HCT116 (cell line): Measurements from ENCODE around the gene UPK3A. TPM values are rescaled to one million over a fixed set of nuclear protein-coding genes. Genes with fewer than 3 reads are reported as not detected.

ENCODE experiments used
- ATAC-seq: fragments of 200-7000 bp; cut with Tn5 transposase; 2 replicates; pipeline ENCODE4 v1.9.1; 2020; ENCODE audit warnings: mild to moderate bottlenecking, moderate library complexity
- BruUV-seq: library from RNA; stranded (reverse); fragments of 400-500 nt; replicated peaks from 2 replicates; lab custom pipeline; 2021; lab: Mats Ljungman, UMichigan
- CTCF ChIA-PET: fragments of 300-600 bp; sonication (Branson Sonifier 250); formaldehyde crosslinking; loops from one replicate; lab custom pipeline; 2021; ENCODE audit warnings: antibody characterized with exemption; lab: Charles Lee
- POLR2A ChIA-PET: fragments of 300-600, 350-600 bp; sonication (Branson Sonifier 250); formaldehyde crosslinking; loops from one replicate; lab custom pipeline; 2021; ENCODE audit warnings: antibody characterized with exemption; lab: Charles Lee
- RAD21 ChIA-PET, 2 experiments: fragments of 300-600 bp; sonication (Branson Sonifier 250); formaldehyde crosslinking; loops; one replicate each; lab custom pipeline; 2023; ENCODE audit warnings: low total read pairs in 2 of 2; ENCODE audit not compliant: uncharacterized antibody in 2 of 2, unreplicated experiment in 2 of 2, low non-redundant PET in 1 of 2; lab: Charles Lee
- DNase-seq: peaks from one replicate; pipeline ENCODE4 v3.0.0-alpha.2; 2010; ENCODE audit warnings: low read depth, low spot score
- H2AFZ ChIP-seq: fragments of 200-600 bp; shearing (Covaris generic), sonication (generic); 2 replicates; pipeline ENCODE4 v1.6.1; 2017; ENCODE audit warnings: low read depth, mixed run types, mixed read lengths, antibody characterized with exemption, low read length; ENCODE audit not compliant: poor library complexity, severe bottlenecking
- H3K27ac ChIP-seq: 2 replicates; pipeline ENCODE4 v1.5.1; 2012; ENCODE audit warnings: low read depth, low read length
- H3K27me3 ChIP-seq: fragments of 200-600 bp; sonication (generic); 2 replicates; pipeline ENCODE4 v1.6.1; 2016; ENCODE audit warnings: mixed run types, low read length, mixed read lengths; ENCODE audit not compliant: insufficient read depth
- H3K36me3 ChIP-seq, 2 experiments: fragments of 200-500 bp in 1 of 2; fragments of 200-600 bp in 1 of 2; sonication (Bioruptor generic) in 1 of 2; sonication (generic) in 1 of 2; 2 replicates each; pipeline versions ENCODE4 v1.5.1 to v1.6.1; 2014 to 2016; ENCODE audit warnings: low read length in 2 of 2, inconsistent platforms in 1 of 2, mixed read lengths in 1 of 2, mixed run types in 1 of 2; ENCODE audit not compliant: insufficient read depth in 2 of 2, control insufficient read depth in 1 of 2
- H3K4me1 ChIP-seq, 2 experiments: fragments of 200-600 bp in 1 of 2; sonication (generic) in 1 of 2; 2 replicates each; pipeline versions ENCODE4 v1.5.1 to v1.6.1; 2012 to 2017; ENCODE audit warnings: low read length in 2 of 2, inconsistent platforms in 1 of 2, mild to moderate bottlenecking in 1 of 2, mixed read lengths in 1 of 2, mixed run types in 1 of 2, moderate library complexity in 1 of 2; ENCODE audit not compliant: insufficient read depth in 2 of 2, control insufficient read depth in 1 of 2
- H3K4me2 ChIP-seq: fragments of 200-600 bp; sonication (generic); 2 replicates; pipeline ENCODE4 v1.6.1; 2017; ENCODE audit warnings: mixed run types, low read length, mixed read lengths
- H3K4me3 ChIP-seq, 2 experiments: fragments of 200-600 bp in 1 of 2; sonication (generic) in 1 of 2; replicated peaks in 1 of 2; 2 replicates each; pipeline ENCODE4 v1.5.1; 2011 to 2016; ENCODE audit warnings: low read length in 2 of 2, control low read depth in 1 of 2, low read depth in 1 of 2, mild to moderate bottlenecking in 1 of 2, mixed read lengths in 1 of 2, mixed run types in 1 of 2
- H3K79me2 ChIP-seq: fragments of 200-600 bp; sonication (generic); 2 replicates; pipeline ENCODE4 v1.6.1; 2017; ENCODE audit warnings: mild to moderate bottlenecking, mixed run types, low read length, moderate library complexity, mixed read lengths; ENCODE audit not compliant: insufficient read depth
- H3K9ac ChIP-seq: fragments of 200-600 bp; sonication (generic); 2 replicates; pipeline ENCODE4 v1.6.1; 2016; ENCODE audit warnings: low read length, mixed read lengths
- H3K9me2 ChIP-seq: fragments of 200-600 bp; sonication (generic), shearing (Covaris generic); 2 replicates; pipeline ENCODE4 v1.6.1; 2017; ENCODE audit warnings: mixed run types, mild to moderate bottlenecking, moderate library complexity; ENCODE audit not compliant: insufficient read depth
- H3K9me3 ChIP-seq, 2 experiments: fragments of 200-500 bp in 1 of 2; fragments of 200-600 bp in 1 of 2; sonication (Bioruptor generic) in 1 of 2; sonication (generic) in 1 of 2; 2 replicates each; pipeline ENCODE4 v1.6.1; 2014 to 2017; ENCODE audit warnings: low read length in 2 of 2, mixed read lengths in 2 of 2, inconsistent platforms in 1 of 2, low read depth in 1 of 2, mild to moderate bottlenecking in 1 of 2, mixed run types in 1 of 2, moderate library complexity in 1 of 2; ENCODE audit not compliant: control insufficient read depth in 1 of 2, insufficient read depth in 1 of 2
- H4K20me1 ChIP-seq: fragments of 200-600 bp; sonication (generic), shearing (Covaris generic); 2 replicates; pipeline ENCODE4 v1.6.1; 2017; ENCODE audit warnings: mixed run types, mild to moderate bottlenecking, moderate library complexity; ENCODE audit not compliant: insufficient read depth
- CEBPB ChIP-seq: IDR thresholded peaks from 2 replicates; pipeline ENCODE4 v1.6.1; 2012; ENCODE audit warnings: low read depth
- CTCF ChIP-seq, 3 experiments: fragments of 200-600 bp in 1 of 3; sonication (generic) in 1 of 3; IDR thresholded peaks in 2 of 3; conservative IDR thresholded peaks in 1 of 3; 2 replicates each; pipeline ENCODE4 v1.5.1; 2012 to 2017; ENCODE audit warnings: low read depth in 2 of 3, low read length in 2 of 3, antibody characterized with exemption in 1 of 3, borderline replicate concordance in 1 of 3, control low read depth in 1 of 3, mild to moderate bottlenecking in 1 of 3, mixed read lengths in 1 of 3, mixed run types in 1 of 3, moderate library complexity in 1 of 3; ENCODE audit not compliant: insufficient read depth in 1 of 3
- EGR1 ChIP-seq: IDR thresholded peaks from 2 replicates; pipeline ENCODE4 v1.6.1; 2012; ENCODE audit warnings: low read depth
- ELF1 ChIP-seq: IDR thresholded peaks from 2 replicates; pipeline ENCODE4 v1.6.1; 2012; ENCODE audit warnings: low read depth, borderline replicate concordance
- EZH2 ChIP-seq: fragments of 200-600 bp; sonication (generic); IDR thresholded peaks from 2 replicates; pipeline ENCODE4 v1.6.1; 2017; ENCODE audit warnings: antibody characterized with exemption, mixed run types
- EZH2phosphoT487 ChIP-seq: fragments of 200-600 bp; IDR thresholded peaks from 2 replicates; pipeline ENCODE4 v1.6.1; 2018; ENCODE audit warnings: antibody characterized with exemption, borderline replicate concordance
- POLR2A ChIP-seq: IDR thresholded peaks from 2 replicates; pipeline ENCODE4 v1.7.0; 2011; ENCODE audit warnings: borderline replicate concordance; ENCODE audit not compliant: insufficient read depth, insufficient read length; ENCODE audit errors: extremely low read depth
- RAD21 ChIP-seq: IDR thresholded peaks from 2 replicates; pipeline ENCODE4 v1.6.1; 2012; ENCODE audit warnings: low read depth, mild to moderate bottlenecking
- SIN3A ChIP-seq: IDR thresholded peaks from 2 replicates; pipeline ENCODE4 v1.6.1; 2012; ENCODE audit warnings: low read depth
- SP1 ChIP-seq: IDR thresholded peaks from 2 replicates; pipeline ENCODE4 v1.6.1; 2012; ENCODE audit warnings: low read depth
- TCF7L2 ChIP-seq: IDR thresholded peaks from 2 replicates; pipeline ENCODE4 v1.7.0; 2011; ENCODE audit warnings: borderline replicate concordance, inconsistent platforms; ENCODE audit not compliant: insufficient read depth, insufficient read length; ENCODE audit errors: extremely low read depth
- YY1 ChIP-seq: IDR thresholded peaks from 2 replicates; pipeline ENCODE4 v1.6.1; 2011; ENCODE audit warnings: low read length, low read depth, moderate library complexity, mild to moderate bottlenecking; ENCODE audit not compliant: insufficient replicate concordance; ENCODE audit errors: extremely low read depth
- ZFX ChIP-seq: fragments of 450-650 bp; IDR thresholded peaks from 2 replicates; pipeline ENCODE4 v1.6.1; 2017
- ZNF274 ChIP-seq: fragments of 200-500 bp; sonication (Bioruptor generic); IDR thresholded peaks from 2 replicates; pipeline ENCODE4 v1.6.1; 2014; ENCODE audit warnings: mild to moderate bottlenecking, low read depth, low read length, inconsistent platforms
- intact Hi-C: fragments of 100-400 bp; cut with micrococcal nuclease; formaldehyde crosslinking; loops from 2 replicates; pipeline ENCODE4 v1.10.0; 2022
- total RNA-seq: library from RNA; stranded (reverse); gene quantifications from one replicate; pipeline ENCODE4 v1.2.1, GENCODE V29; 2021; ENCODE audit not compliant: unreplicated experiment
- TF ChIP-seq, protein P1 (sequence below): IDR thresholded peaks from 2 replicates; pipeline ENCODE4 v1.6.1; 2011; ENCODE audit warnings: mild to moderate bottlenecking, low read length, moderate library complexity; ENCODE audit not compliant: insufficient replicate concordance; ENCODE audit errors: extremely low read depth
- TF ChIP-seq, protein P2 (sequence below): IDR thresholded peaks from 2 replicates; pipeline ENCODE4 v1.6.1; 2012; ENCODE audit warnings: low read depth

The UPK3A gene
- total RNA-seq, 1 experiment from 2014 or later = not detected

DNA sequence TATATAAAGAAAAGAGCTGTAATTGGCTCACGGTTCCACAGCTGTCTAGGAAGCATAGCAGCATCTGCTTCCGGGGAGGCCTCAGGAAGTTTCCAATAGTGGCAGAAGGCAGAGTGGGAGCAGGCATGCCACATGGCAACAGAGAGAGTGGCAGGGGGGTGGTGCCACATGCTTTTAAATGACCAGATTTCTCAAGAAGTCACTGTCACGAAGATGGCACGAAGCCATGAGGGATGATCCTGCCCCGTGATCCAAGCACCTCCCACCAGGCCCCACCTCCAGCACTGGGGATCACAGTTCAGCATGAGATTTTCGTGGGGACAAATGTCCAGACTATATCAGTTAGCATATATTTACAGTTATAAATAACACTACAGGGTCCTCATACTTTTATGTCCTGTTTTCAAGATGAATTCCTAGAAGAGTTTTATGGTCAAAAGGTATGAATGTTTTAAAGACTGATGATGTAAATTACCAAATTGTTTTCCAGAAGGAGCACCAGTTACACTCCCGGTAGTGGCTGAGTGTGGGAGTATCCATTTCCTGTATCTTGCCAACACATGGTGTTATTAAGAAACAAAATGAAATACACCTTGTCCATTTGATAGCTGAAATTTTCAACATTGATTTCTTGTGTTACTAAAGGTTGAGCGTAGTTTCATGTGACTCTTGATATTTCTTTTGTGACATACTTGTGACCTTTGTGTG is 44.2 kb downstream of the UPK3A start:
- H4K20me1 ChIP-seq = no peaks in the 10 kb centered on the region
- peak; percentile 25; the same call in 1 of the 2 replicates for ATAC-seq
- no peaks in the 10 kb centered on the region for H3K9me2 ChIP-seq
- no peaks in the 10 kb centered on the region for H3K9me3 ChIP-seq
- no peak overlapping the region for H3K4me3 ChIP-seq
- H3K4me1 ChIP-seq = no peaks in the 10 kb centered on the region
- ChIA-PET POLR2A (no interaction called here), CTCF (no interaction called here), RAD21 (no interaction called here)
- no TSS peak for BruUV-seq
- H3K9ac ChIP-seq = no peak overlapping the region
- H3K36me3 ChIP-seq = peaks cover 12 to 27% of the 10 kb centered on the region in 2 experiments; a peak in 3 of 4 replicates
- H3K4me2 ChIP-seq = no peak overlapping the region
- intact Hi-C loops = no loop called here
- H2AFZ ChIP-seq = no peak overlapping the region
- H3K27ac ChIP-seq = no peak overlapping the region
- no peaks in the 10 kb centered on the region for H3K27me3 ChIP-seq
- DNase-seq = no peak
- no peak for TF ChIP-seq SIN3A
- TF ChIP-seq, protein P1, sequence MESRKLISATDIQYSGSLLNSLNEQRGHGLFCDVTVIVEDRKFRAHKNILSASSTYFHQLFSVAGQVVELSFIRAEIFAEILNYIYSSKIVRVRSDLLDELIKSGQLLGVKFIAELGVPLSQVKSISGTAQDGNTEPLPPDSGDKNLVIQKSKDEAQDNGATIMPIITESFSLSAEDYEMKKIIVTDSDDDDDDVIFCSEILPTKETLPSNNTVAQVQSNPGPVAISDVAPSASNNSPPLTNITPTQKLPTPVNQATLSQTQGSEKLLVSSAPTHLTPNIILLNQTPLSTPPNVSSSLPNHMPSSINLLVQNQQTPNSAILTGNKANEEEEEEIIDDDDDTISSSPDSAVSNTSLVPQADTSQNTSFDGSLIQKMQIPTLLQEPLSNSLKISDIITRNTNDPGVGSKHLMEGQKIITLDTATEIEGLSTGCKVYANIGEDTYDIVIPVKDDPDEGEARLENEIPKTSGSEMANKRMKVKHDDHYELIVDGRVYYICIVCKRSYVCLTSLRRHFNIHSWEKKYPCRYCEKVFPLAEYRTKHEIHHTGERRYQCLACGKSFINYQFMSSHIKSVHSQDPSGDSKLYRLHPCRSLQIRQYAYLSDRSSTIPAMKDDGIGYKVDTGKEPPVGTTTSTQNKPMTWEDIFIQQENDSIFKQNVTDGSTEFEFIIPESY = no peak
- TF ChIP-seq ELF1 = no peak
- TF ChIP-seq ZNF274 = no peak
- no peak for TF ChIP-seq SP1
- no peak for TF ChIP-seq ZFX
- no peak for TF ChIP-seq RAD21
- TF ChIP-seq POLR2A = no peak
- no peak for TF ChIP-seq EZH2phosphoT487
- no peak for TF ChIP-seq YY1
- no peak for TF ChIP-seq CEBPB
- no peak for TF ChIP-seq TCF7L2
- TF ChIP-seq, protein P2, sequence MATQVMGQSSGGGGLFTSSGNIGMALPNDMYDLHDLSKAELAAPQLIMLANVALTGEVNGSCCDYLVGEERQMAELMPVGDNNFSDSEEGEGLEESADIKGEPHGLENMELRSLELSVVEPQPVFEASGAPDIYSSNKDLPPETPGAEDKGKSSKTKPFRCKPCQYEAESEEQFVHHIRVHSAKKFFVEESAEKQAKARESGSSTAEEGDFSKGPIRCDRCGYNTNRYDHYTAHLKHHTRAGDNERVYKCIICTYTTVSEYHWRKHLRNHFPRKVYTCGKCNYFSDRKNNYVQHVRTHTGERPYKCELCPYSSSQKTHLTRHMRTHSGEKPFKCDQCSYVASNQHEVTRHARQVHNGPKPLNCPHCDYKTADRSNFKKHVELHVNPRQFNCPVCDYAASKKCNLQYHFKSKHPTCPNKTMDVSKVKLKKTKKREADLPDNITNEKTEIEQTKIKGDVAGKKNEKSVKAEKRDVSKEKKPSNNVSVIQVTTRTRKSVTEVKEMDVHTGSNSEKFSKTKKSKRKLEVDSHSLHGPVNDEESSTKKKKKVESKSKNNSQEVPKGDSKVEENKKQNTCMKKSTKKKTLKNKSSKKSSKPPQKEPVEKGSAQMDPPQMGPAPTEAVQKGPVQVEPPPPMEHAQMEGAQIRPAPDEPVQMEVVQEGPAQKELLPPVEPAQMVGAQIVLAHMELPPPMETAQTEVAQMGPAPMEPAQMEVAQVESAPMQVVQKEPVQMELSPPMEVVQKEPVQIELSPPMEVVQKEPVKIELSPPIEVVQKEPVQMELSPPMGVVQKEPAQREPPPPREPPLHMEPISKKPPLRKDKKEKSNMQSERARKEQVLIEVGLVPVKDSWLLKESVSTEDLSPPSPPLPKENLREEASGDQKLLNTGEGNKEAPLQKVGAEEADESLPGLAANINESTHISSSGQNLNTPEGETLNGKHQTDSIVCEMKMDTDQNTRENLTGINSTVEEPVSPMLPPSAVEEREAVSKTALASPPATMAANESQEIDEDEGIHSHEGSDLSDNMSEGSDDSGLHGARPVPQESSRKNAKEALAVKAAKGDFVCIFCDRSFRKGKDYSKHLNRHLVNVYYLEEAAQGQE = no peak
- TF ChIP-seq CTCF (IDR thresholded peaks at IDR 0.05 in 2 of 3, conservative IDR thresholded peaks at IDR 0.05 in 1 of 3; ENCODE audit: borderline replicate concordance in 1 of 3, insufficient read depth in 1 of 3, low read depth in 2 of 3, low read length in 2 of 3) = no peak
- no peak for TF ChIP-seq EZH2
- no peak for TF ChIP-seq EGR1
- H3K79me2 ChIP-seq = peaks cover 14% of the 10 kb centered on the region; the same call in 1 of the 2 replicates
